GM21786 (cell line): ENCODE measurements around the gene TMEM214.
"Not testable (repeated sequence)": the region's sequence is repeated elsewhere in the genome, so short reads cannot be mapped to it uniquely, and the experiment has no call there.

Source experiments
- ATAC-seq: cut with Tn5 transposase; IDR thresholded peaks from one replicate; pipeline ENCODE4 v1.9.1; 2021; ENCODE audit not compliant: unreplicated experiment

The TMEM214 gene

GRCh38 chr2:27067385-27067784, 34.6 kb downstream of the TMEM214 start:
- ATAC-seq = no peak

GRCh38 chr2:27069436-27069835, 36.7 kb downstream of the TMEM214 start:
- ATAC-seq = no peak

GRCh38 chr2:27069961-27070618, 37.3 kb downstream of the TMEM214 start:
- ATAC-seq = no peak

- no peak for ATAC-seq
Observed at GRCh38 chr2:27070653-27071276, 38.0 kb downstream of the TMEM214 start.

- ATAC-seq = peak; percentile 83
Observed at GRCh38 chr2:27071277-27071989, 38.7 kb downstream of the TMEM214 start, which contains the start of gene OST4. Gene OST4 (minus strand): TSS chr2:27071654.

GRCh38 chr2:27071990-27072830, 39.4 kb downstream of the TMEM214 start:
- ATAC-seq = peak; percentile 10

- ATAC-seq = no peak
Observed at GRCh38 chr2:27072920-27073319, 40.2 kb downstream of the TMEM214 start.

- no peak for ATAC-seq
Observed at GRCh38 chr2:27073782-27074181, 41.0 kb downstream of the TMEM214 start.

GRCh38 chr2:27074738-27075565, 42.2 kb downstream of the TMEM214 start:
- ATAC-seq = no peak

GRCh38 chr2:27075566-27075871, 42.8 kb downstream of the TMEM214 start:
- ATAC-seq = not testable (repeated sequence)

- no peak for ATAC-seq
Observed at GRCh38 chr2:27076323-27076722, 43.6 kb downstream of the TMEM214 start.

- no peak for ATAC-seq
Observed at GRCh38 chr2:27077231-27077630, 44.5 kb downstream of the TMEM214 start.

- ATAC-seq = no peak
Observed at GRCh38 chr2:27078267-27079194, 45.8 kb downstream of the TMEM214 start, which contains the start of gene EMILIN1. Gene EMILIN1 (plus strand): TSS chr2:27078615. CDS start chr2:27079066, 451 bp downstream.

GRCh38 chr2:27079233-27080139, 46.7 kb downstream of the TMEM214 start:
- ATAC-seq = no peak

GRCh38 chr2:27080140-27080469, 47.3 kb downstream of the TMEM214 start:
- no peak for ATAC-seq

GRCh38 chr2:27080603-27080936, 47.8 kb downstream of the TMEM214 start:
- ATAC-seq = no peak

- no peak for ATAC-seq
Observed at GRCh38 chr2:27081984-27082772, 49.4 kb downstream of the TMEM214 start.
